Measurements from ENCODE around the gene SLC27A2.

DNA sequence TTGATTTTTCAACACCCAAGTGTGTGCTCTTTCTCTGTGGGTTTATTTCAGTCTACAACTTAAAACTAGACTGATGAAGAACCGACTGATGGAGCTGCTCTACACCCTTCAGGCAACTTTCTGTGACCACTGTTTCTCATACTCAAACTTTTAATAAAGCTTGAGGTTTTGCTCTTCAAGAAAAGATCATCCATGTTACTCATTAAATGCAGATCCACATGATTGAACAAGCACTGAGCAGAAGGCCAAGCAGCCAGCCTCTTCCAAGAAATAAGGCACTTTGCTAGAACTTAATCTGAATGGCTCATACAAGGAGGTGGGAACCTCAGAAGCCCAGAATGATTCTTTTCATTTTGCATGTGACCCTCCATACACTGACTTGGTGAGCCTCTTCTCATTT lies 8.7 kb downstream of the SLC27A2 start:
- no peak for TF ChIP-seq EZH2phosphoT487 (IDR thresholded peaks at IDR 0.05; ENCODE audit: borderline replicate concordance, low read length)
- TF ChIP-seq, protein P1, sequence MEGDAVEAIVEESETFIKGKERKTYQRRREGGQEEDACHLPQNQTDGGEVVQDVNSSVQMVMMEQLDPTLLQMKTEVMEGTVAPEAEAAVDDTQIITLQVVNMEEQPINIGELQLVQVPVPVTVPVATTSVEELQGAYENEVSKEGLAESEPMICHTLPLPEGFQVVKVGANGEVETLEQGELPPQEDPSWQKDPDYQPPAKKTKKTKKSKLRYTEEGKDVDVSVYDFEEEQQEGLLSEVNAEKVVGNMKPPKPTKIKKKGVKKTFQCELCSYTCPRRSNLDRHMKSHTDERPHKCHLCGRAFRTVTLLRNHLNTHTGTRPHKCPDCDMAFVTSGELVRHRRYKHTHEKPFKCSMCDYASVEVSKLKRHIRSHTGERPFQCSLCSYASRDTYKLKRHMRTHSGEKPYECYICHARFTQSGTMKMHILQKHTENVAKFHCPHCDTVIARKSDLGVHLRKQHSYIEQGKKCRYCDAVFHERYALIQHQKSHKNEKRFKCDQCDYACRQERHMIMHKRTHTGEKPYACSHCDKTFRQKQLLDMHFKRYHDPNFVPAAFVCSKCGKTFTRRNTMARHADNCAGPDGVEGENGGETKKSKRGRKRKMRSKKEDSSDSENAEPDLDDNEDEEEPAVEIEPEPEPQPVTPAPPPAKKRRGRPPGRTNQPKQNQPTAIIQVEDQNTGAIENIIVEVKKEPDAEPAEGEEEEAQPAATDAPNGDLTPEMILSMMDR (conservative IDR thresholded peaks at IDR 0.05; ENCODE audit: low read depth, low read length): no peak
- TF ChIP-seq EZH2 (IDR thresholded peaks at IDR 0.05; ENCODE audit: low read length, unreplicated experiment): no peak

All from PC-3 (cell line).